ENCODE data around the gene SYT1. TPM values are rescaled to one million over a fixed set of nuclear protein-coding genes. Genes with fewer than 3 reads are reported as not detected.

Gene SYT1
- total RNA-seq, 1 experiment from 2014 or later, result 15.8 TPM

DNA sequence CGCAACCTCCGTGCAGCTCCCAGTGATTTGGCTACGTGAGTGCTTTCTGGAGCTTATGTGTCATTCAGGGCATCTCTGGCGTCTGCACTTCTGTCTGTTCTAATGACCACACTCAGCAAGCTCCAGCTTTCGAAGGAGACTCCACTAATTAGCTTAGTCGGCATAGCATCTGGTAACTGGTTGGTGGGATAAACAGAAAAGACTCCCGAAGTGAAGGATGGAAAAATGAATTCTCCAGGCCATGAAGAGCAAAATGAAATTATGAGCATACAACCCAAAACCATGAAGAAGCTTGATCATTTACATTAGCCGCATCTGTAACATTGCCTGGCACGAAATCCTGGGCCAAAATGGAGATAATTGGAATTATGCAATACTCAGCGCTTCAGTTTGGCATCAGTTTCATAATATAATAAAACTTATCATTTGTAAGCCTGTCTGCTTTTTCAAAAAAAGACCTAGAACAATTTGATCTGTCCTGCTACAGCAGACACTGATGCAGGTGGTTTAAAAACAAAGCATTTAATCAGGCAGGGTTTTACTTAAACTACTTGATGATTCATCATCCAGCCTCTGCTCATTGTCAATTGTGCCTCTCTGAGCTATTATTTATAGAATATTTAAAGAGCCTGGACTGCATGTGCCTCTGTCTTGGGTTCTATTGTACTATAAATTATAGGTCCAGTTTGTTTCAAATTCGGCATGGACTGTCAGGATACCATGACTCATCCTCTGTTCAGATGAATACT lies 87.4 kb downstream of the SYT1 start:
- no peak overlapping the region for H3K4me2 ChIP-seq (ENCODE audit: insufficient read depth, insufficient read length, low read length)
- H3T11ph ChIP-seq (ENCODE audit: low read length), result no peak overlapping the region
- no peak overlapping the region for H2BK120ac ChIP-seq (ENCODE audit: low read depth, low read length, poor library complexity, severe bottlenecking)
- no peak for DNase-seq
- no peak overlapping the region for H4K5ac ChIP-seq (ENCODE audit: insufficient read length, low read depth, low read length)
- Mint-ChIP-seq H3K9me3 (no peaks in the 10 kb centered on the region), H3K27me3 (ENCODE audit: low read depth) (no peaks in the 10 kb centered on the region), H3K27ac (no peak overlapping the region; a peak in 2 of 7 replicates), H3K4me3 (no peak overlapping the region), H3K4me1 (no peaks in the 10 kb centered on the region), H3K36me3 (ENCODE audit: insufficient read depth in 1 of 3, low read depth in 3 of 3) (no peaks in the 10 kb centered on the region)
- H3K9me3 ChIP-seq (ENCODE audit: control insufficient read depth, low read depth, low read length), result no peaks in the 10 kb centered on the region
- no peaks in the 10 kb centered on the region for H4K20me1 ChIP-seq (ENCODE audit: control insufficient read depth, insufficient read depth, insufficient read length)
- TF ChIP-seq, protein P1, sequence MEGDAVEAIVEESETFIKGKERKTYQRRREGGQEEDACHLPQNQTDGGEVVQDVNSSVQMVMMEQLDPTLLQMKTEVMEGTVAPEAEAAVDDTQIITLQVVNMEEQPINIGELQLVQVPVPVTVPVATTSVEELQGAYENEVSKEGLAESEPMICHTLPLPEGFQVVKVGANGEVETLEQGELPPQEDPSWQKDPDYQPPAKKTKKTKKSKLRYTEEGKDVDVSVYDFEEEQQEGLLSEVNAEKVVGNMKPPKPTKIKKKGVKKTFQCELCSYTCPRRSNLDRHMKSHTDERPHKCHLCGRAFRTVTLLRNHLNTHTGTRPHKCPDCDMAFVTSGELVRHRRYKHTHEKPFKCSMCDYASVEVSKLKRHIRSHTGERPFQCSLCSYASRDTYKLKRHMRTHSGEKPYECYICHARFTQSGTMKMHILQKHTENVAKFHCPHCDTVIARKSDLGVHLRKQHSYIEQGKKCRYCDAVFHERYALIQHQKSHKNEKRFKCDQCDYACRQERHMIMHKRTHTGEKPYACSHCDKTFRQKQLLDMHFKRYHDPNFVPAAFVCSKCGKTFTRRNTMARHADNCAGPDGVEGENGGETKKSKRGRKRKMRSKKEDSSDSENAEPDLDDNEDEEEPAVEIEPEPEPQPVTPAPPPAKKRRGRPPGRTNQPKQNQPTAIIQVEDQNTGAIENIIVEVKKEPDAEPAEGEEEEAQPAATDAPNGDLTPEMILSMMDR (conservative IDR thresholded peaks at IDR 0.05), result no peak
- no peak overlapping the region for H4K8ac ChIP-seq (replicated peaks; ENCODE audit: insufficient read length, low read depth, low read length)
- no peak overlapping the region for H3K9ac ChIP-seq (ENCODE audit: extremely low read depth, insufficient read length, low read length)
- no peak overlapping the region for H3K4ac ChIP-seq (ENCODE audit: low read depth, low read length)
- no peak overlapping the region for H2BK12ac ChIP-seq (ENCODE audit: insufficient read length, low read depth, low read length)
- H3K14ac ChIP-seq (ENCODE audit: insufficient read depth, low read length), result no peak overlapping the region
- H2BK20ac ChIP-seq (ENCODE audit: low read depth, low read length, poor library complexity, severe bottlenecking), result no peak overlapping the region
- H3K27me3 ChIP-seq (ENCODE audit: insufficient read depth, low read length), result no peaks in the 10 kb centered on the region
- H4K91ac ChIP-seq (ENCODE audit: insufficient read length, low read depth, low read length), result no peak overlapping the region
- no peak overlapping the region for H3K18ac ChIP-seq (ENCODE audit: insufficient read length, low read depth, low read length)
- no peak overlapping the region for H2BK5ac ChIP-seq (ENCODE audit: insufficient read length, low read length)
- H2AK5ac ChIP-seq (ENCODE audit: insufficient read length, low read length), result no peak overlapping the region
- no peaks in the 10 kb centered on the region for H3K4me1 ChIP-seq (ENCODE audit: insufficient read depth, low read length)
- H3K56ac ChIP-seq (ENCODE audit: insufficient read length, low read depth, low read length), result no peak overlapping the region
- no peaks in the 10 kb centered on the region for H3K79me1 ChIP-seq (ENCODE audit: insufficient read depth, low read depth, low read length, poor library complexity, severe bottlenecking)
- H3K23me2 ChIP-seq (ENCODE audit: insufficient read length, low read depth, low read length, poor library complexity, severe bottlenecking), result no peaks in the 10 kb centered on the region
- no peak overlapping the region for H3K23ac ChIP-seq (ENCODE audit: insufficient read length, low read depth, low read length)
- no peaks in the 10 kb centered on the region for H3K79me2 ChIP-seq (ENCODE audit: insufficient read depth, low read length)
- H3K27ac ChIP-seq (ENCODE audit: insufficient read length, low read depth, low read length), result no peak overlapping the region
- WGBS (ENCODE audit: extremely low coverage, insufficient read length, low lambda C conversion rate), result no CpG with 5 or more reads among the region's 11 CpGs
- no peak overlapping the region for H2BK15ac ChIP-seq (ENCODE audit: low read depth, low read length)
- no peak overlapping the region for H2AFZ ChIP-seq (ENCODE audit: low read length)

Measured in H9 (cell line).